ENCODE results near the gene C12orf57.

DNA sequence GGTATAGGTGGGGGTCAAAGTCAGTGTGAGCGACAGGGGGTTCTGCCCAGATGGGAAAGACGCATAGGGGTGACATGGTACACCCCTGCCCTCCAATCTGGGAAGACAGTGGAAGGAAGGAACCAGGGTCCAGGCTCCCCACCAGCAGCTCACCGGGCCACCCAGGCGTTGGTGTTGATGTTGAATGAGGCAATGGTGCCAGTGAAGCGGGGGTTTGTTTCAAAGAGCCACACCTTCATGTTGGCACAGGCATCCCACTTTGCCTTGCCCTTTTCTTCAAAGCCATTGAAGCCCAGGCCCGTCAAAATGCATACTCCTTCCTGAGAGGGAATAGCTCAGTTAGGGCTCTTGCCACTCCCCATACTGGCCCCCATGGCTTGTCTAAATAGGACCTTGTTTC is 34.4 kb downstream of the C12orf57 start:
- TF ChIP-seq EZH2 (IDR thresholded peaks at IDR 0.05; ENCODE audit: insufficient read depth, poor library complexity, severe bottlenecking) (no peak), EZH2phosphoT487 (IDR thresholded peaks at IDR 0.05; ENCODE audit: insufficient read depth, low read depth) (no peak)
